Measurements from ENCODE around the gene WRAP73. TPM values are rescaled to one million over a fixed set of nuclear protein-coding genes. Genes with fewer than 3 reads are reported as not detected.

WRAP73 gene
- total RNA-seq, 5 donors from 2014 or later (not counting 1 experiment from before 2014, with no cell fraction given), result 33.7 to 44.9 (median 39.8) TPM

DNA sequence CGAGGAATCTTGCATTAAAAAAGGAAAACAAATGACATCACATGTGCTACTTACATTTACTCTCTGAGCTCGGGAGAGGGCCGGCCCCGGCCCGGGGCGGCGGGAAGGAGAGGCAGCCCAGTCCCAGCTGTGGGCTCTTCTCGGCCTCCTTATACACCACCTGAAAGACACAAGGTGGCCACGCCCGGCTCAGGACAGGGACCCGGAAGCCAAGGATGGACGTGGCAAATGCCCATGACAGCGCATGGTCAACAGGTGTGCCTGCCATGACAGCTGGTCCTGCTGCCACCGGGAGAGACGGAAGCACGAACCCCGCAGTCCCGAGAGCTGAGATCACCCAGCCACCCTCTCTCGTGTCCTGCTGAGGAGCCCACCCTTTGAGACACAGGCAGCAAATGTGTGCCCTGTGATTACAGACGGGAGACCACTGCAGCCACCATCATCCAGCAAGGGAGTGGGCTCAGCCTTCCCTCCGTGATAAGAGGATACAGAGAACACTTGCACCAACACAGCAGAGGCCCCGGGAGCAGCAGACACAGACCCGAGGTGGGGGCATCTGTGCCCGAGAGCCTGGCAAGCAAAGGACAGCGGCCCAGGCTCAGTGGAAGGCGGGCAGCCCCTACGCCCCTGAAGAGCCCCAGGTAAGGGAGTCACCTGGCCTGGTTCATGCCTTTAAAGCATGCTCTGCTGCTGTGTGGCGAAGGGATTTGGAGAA is 16.4 kb downstream of the WRAP73 start:
- H3K27me3 ChIP-seq (replicated peaks in 1 of 2; ENCODE audit: control insufficient read depth in 2 of 2, extremely low read depth in 1 of 2, insufficient read depth in 2 of 2, low read length in 1 of 2), result no peaks in the 10 kb centered on the region
- H3K9me3 Mint-ChIP-seq, result no peaks in the 10 kb centered on the region
- 97% methylated on average over 27 of the region's 28 CpGs for WGBS (ENCODE audit: insufficient coverage)
- no peak for DNase-seq
- no peak overlapping the region for H3K27ac Mint-ChIP-seq
- no peaks in the 10 kb centered on the region for H3K4me1 ChIP-seq (ENCODE audit: control insufficient read depth in 1 of 2, extremely low read depth in 1 of 2, insufficient read depth in 2 of 2, low read length in 2 of 2)
- H3K4me1 Mint-ChIP-seq, result no peaks in the 10 kb centered on the region
- peaks cover 32 to 79% of the 10 kb centered on the region in 2 donors for H3K36me3 ChIP-seq (ENCODE audit: control insufficient read depth in 2 of 2, extremely low read depth in 1 of 2, insufficient read depth in 1 of 2, low read length in 1 of 2)
- CTCF ChIA-PET, result no interaction called here
- no peak overlapping the region for H3K4me3 ChIP-seq (ENCODE audit: control insufficient read depth in 1 of 2, extremely low read depth in 1 of 2, low read length in 1 of 2)
- no peaks in the 10 kb centered on the region for H3K27me3 Mint-ChIP-seq
- ATAC-seq (replicated peaks in 1 of 4), result no peak
- H3K36me3 Mint-ChIP-seq, result peaks cover 47% of the 10 kb centered on the region
- no peaks in the 10 kb centered on the region for H3K9me3 ChIP-seq
- no peak overlapping the region for H3K4me3 Mint-ChIP-seq
- POLR2A ChIA-PET, result no interaction called here
- no peak overlapping the region for H3K27ac ChIP-seq (ENCODE audit: low read length)

DNA sequence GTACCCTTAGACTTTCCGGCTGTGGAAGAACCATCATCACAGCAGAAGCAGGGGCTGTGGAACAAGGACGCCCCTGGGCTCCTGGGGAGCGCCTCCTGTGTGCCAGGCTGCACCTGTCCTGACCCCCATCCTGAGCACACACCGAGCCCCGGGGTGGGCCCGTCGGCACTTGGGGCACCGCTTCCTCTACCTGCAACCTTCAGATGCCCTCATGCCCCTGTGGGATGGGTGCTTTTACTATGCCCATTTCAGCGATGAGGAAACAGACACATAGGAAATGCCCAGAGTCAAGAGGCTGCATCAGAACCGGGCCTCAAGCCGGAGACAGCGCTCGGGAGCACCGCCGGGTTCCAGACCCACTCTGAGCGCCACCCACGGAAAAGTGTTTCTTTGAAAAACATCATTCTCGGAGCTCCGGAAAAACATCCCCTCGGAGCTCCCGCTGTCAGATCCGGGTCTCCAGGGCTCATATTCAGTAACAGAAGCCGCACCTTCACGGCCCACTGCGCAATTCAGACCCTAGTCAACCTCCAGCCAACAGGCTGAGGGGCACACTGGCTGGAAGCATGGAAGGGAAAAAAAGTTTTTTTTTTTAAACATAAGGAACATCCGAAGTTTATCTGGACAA is 17.1 kb downstream of the WRAP73 start:
- Histone ChIP-seq H3K4me3 (ENCODE audit: control insufficient read depth in 1 of 2, extremely low read depth in 1 of 2, low read length in 1 of 2) (no peak overlapping the region), H3K36me3 (ENCODE audit: control insufficient read depth in 2 of 2, extremely low read depth in 1 of 2, insufficient read depth in 1 of 2, low read length in 1 of 2) (peaks cover 33 to 79% of the 10 kb centered on the region in 2 donors), H3K4me1 (ENCODE audit: control insufficient read depth in 1 of 2, extremely low read depth in 1 of 2, insufficient read depth in 2 of 2, low read length in 2 of 2) (no peaks in the 10 kb centered on the region), H3K27me3 (replicated peaks in 1 of 2; ENCODE audit: control insufficient read depth in 2 of 2, extremely low read depth in 1 of 2, insufficient read depth in 2 of 2, low read length in 1 of 2) (no peaks in the 10 kb centered on the region), H3K27ac (ENCODE audit: low read length) (no peak overlapping the region), H3K9me3 (no peaks in the 10 kb centered on the region)
- ChIA-PET CTCF (no interaction called here), POLR2A (no interaction called here)
- DNase-seq (no peak), ATAC-seq (replicated peaks in 1 of 4) (no peak)
- peaks cover 43% of the 10 kb centered on the region for H3K36me3 Mint-ChIP-seq
- no peak overlapping the region for H3K4me3 Mint-ChIP-seq
- no peaks in the 10 kb centered on the region for H3K4me1 Mint-ChIP-seq
- H3K9me3 Mint-ChIP-seq, result no peaks in the 10 kb centered on the region
- H3K27ac Mint-ChIP-seq, result no peak overlapping the region
- 90% methylated on average over 18 of the region's 26 CpGs for WGBS (ENCODE audit: insufficient coverage)
- H3K27me3 Mint-ChIP-seq, result no peaks in the 10 kb centered on the region

DNA sequence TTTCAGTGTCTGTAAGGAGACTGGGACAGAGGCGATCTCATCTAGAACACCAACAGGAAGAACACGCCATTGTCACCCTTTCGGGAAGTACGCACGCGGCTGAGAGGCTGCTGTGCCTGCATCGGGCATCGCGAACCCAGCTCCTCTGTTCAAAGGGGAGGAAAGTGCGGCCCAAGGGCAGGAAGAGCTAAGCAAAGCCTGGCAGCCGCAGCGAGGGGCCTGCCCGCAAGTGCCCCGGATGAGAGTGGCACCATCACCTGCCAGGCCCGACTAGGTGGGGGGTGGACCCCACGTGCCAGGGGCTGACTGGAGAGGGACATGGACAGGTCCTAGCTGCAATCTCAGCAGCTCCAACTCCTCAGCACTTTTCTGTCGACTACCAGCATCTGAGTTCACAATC is 17.6 kb downstream of the WRAP73 start:
- WGBS (ENCODE audit: insufficient coverage), result 98% methylated on average over 15 of the region's 17 CpGs
- H3K27me3 ChIP-seq (replicated peaks in 1 of 2; ENCODE audit: control insufficient read depth in 2 of 2, extremely low read depth in 1 of 2, insufficient read depth in 2 of 2, low read length in 1 of 2), result no peaks in the 10 kb centered on the region
- ATAC-seq (replicated peaks in 1 of 4) (no peak), DNase-seq (no peak)
- no peaks in the 10 kb centered on the region for H3K4me1 ChIP-seq (ENCODE audit: control insufficient read depth in 1 of 2, extremely low read depth in 1 of 2, insufficient read depth in 2 of 2, low read length in 2 of 2)
- peaks cover 33 to 79% of the 10 kb centered on the region in 2 donors for H3K36me3 ChIP-seq (ENCODE audit: control insufficient read depth in 2 of 2, extremely low read depth in 1 of 2, insufficient read depth in 1 of 2, low read length in 1 of 2)
- H3K4me3 Mint-ChIP-seq, result no peak overlapping the region
- no peaks in the 10 kb centered on the region for H3K9me3 Mint-ChIP-seq
- H3K9me3 ChIP-seq, result no peaks in the 10 kb centered on the region
- no peak overlapping the region for H3K27ac ChIP-seq (ENCODE audit: low read length)
- H3K4me3 ChIP-seq (ENCODE audit: control insufficient read depth in 1 of 2, extremely low read depth in 1 of 2, low read length in 1 of 2), result no peak overlapping the region
- peaks cover 42% of the 10 kb centered on the region for H3K36me3 Mint-ChIP-seq
- no peaks in the 10 kb centered on the region for H3K27me3 Mint-ChIP-seq
- POLR2A ChIA-PET, result no interaction called here
- no peaks in the 10 kb centered on the region for H3K4me1 Mint-ChIP-seq
- H3K27ac Mint-ChIP-seq, result no peak overlapping the region
- CTCF ChIA-PET, result no interaction called here

DNA sequence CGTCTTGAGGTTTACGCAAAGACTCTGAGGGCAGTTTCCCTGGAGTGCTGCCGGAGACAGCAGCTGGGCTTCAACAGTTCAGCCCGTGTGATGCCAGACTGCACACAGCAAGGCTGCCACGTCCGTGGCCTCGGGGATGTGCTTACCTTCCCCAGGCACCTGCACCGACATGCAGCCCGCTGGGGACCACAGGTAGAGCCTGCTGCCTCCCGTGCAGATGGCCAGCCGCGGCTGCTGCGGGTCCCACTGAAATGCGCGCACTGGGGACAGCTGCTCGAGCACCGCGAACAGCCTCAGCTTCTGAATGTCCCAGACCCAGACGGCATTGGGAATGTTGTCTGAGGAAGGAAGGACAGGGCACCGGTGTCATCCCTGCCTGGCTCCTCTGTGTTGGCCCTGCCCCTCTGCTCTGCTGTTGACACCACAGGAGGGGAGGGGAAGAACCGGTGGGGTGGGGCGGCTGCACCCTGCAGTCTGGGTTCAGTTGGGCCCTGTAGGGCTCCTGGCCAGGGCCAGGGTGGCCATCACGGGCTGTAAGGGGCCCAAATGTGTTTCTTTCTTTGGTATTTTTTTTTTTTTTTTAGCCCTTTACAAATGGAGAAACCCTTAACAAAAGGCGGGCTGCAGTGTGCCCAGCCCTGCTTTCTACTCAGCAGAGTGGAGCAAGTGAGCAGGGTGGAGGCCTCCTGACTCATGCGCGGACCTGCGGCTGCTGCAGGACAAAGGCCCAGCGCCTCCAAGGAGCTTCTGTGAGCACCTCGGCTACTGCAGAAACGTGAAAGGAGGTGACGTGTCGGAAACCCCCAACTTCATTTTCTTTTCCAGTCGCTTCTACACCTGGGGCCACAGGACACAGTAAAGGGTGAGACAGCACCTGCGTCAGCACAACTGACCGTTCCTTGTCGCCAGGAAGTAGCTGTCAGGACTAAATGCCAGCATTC is 18.3 kb downstream of the WRAP73 start:
- H3K27me3 Mint-ChIP-seq, result no peaks in the 10 kb centered on the region
- no peak overlapping the region for H3K4me3 Mint-ChIP-seq
- H3K4me1 Mint-ChIP-seq, result no peaks in the 10 kb centered on the region
- ChIA-PET CTCF (no interaction called here), POLR2A (no interaction called here)
- H3K9me3 Mint-ChIP-seq, result no peaks in the 10 kb centered on the region
- no peak overlapping the region for H3K27ac Mint-ChIP-seq
- Histone ChIP-seq H3K36me3 (ENCODE audit: control insufficient read depth in 2 of 2, extremely low read depth in 1 of 2, insufficient read depth in 1 of 2, low read length in 1 of 2) (peaks cover 26 to 73% of the 10 kb centered on the region in 2 donors), H3K27ac (ENCODE audit: low read length) (no peak overlapping the region), H3K9me3 (no peaks in the 10 kb centered on the region), H3K4me1 (ENCODE audit: control insufficient read depth in 1 of 2, extremely low read depth in 1 of 2, insufficient read depth in 2 of 2, low read length in 2 of 2) (no peaks in the 10 kb centered on the region), H3K27me3 (replicated peaks in 1 of 2; ENCODE audit: control insufficient read depth in 2 of 2, extremely low read depth in 1 of 2, insufficient read depth in 2 of 2, low read length in 1 of 2) (no peaks in the 10 kb centered on the region), H3K4me3 (ENCODE audit: control insufficient read depth in 1 of 2, extremely low read depth in 1 of 2, low read length in 1 of 2) (no peak overlapping the region)
- H3K36me3 Mint-ChIP-seq, result peaks cover 38% of the 10 kb centered on the region
- WGBS (ENCODE audit: insufficient coverage), result 94% methylated on average over 31 of the region's 36 CpGs
- no peak for ATAC-seq (replicated peaks in 1 of 4)
- no peak for DNase-seq

DNA sequence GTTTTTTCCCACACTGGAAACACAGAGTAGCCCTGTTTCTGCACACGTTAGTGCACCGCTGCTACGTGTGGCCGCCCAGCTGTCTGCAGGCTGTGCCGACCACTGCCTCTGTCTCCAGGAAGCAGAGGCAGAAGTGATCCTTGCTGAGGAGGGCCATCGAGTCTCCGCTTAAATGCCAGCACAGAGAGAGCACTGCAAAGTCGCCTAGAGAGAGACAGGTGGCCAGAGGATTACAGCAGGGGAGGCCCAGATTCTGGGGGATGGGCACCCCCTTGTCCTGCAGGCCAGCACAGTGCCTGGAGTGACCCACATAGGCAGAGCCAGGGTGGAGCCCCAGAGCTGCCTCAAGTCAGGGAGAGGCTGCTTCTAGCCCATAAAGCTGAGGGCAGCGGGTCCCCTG is 19.0 kb downstream of the WRAP73 start:
- Histone ChIP-seq H3K36me3 (ENCODE audit: control insufficient read depth in 2 of 2, extremely low read depth in 1 of 2, insufficient read depth in 1 of 2, low read length in 1 of 2) (peaks cover 25 to 69% of the 10 kb centered on the region in 2 donors), H3K9me3 (no peaks in the 10 kb centered on the region), H3K27ac (ENCODE audit: low read length) (no peak overlapping the region), H3K4me1 (ENCODE audit: control insufficient read depth in 1 of 2, extremely low read depth in 1 of 2, insufficient read depth in 2 of 2, low read length in 2 of 2) (peaks cover under 1 to 2% of the 10 kb centered on the region in 2 experiments), H3K27me3 (replicated peaks in 1 of 2; ENCODE audit: control insufficient read depth in 2 of 2, extremely low read depth in 1 of 2, insufficient read depth in 2 of 2, low read length in 1 of 2) (no peaks in the 10 kb centered on the region), H3K4me3 (ENCODE audit: control insufficient read depth in 1 of 2, extremely low read depth in 1 of 2, low read length in 1 of 2) (no peak overlapping the region)
- H3K27ac Mint-ChIP-seq, result no peak overlapping the region
- no peak overlapping the region for H3K4me3 Mint-ChIP-seq
- 87% methylated on average over 9 of the region's 9 CpGs for WGBS (ENCODE audit: insufficient coverage)
- peaks cover 36% of the 10 kb centered on the region for H3K36me3 Mint-ChIP-seq
- POLR2A ChIA-PET, result no interaction called here
- DNase-seq (no peak), ATAC-seq (replicated peaks in 1 of 4) (no peak)
- no peaks in the 10 kb centered on the region for H3K9me3 Mint-ChIP-seq
- CTCF ChIA-PET, result no interaction called here
- H3K27me3 Mint-ChIP-seq, result no peaks in the 10 kb centered on the region
- H3K4me1 Mint-ChIP-seq, result peaks cover 4 to 6% (median 5%) of the 10 kb centered on the region in 3 donors

DNA sequence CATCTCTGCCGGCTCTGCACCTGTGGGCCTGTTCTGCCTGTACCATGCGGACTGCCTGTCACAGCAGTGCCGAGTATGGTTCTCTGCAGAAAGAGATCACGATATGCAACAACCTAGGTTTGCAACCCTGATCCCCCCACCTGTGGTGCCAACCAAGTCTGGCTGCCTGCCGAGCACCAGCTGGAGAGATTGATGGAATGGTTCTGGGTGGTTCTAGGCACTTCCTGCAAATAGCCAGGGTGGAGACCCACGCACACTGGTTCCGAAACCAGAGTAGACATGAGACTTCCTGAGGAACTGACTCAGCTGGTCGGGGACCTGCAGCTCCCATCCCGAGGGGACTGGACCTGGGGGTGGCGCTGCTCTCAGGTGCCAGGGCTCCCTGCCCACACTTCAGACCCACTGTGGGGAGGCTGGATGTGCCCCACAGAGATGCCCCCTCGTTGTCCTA is 19.7 kb downstream of the WRAP73 start:
- Histone ChIP-seq H3K27ac (ENCODE audit: low read length) (no peak overlapping the region), H3K9me3 (no peaks in the 10 kb centered on the region), H3K36me3 (ENCODE audit: control insufficient read depth in 2 of 2, extremely low read depth in 1 of 2, insufficient read depth in 1 of 2, low read length in 1 of 2) (peaks cover 25 to 63% of the 10 kb centered on the region in 2 donors), H3K4me1 (ENCODE audit: control insufficient read depth in 1 of 2, extremely low read depth in 1 of 2, insufficient read depth in 2 of 2, low read length in 2 of 2) (peaks cover 5 to 9% of the 10 kb centered on the region in 2 experiments), H3K4me3 (ENCODE audit: control insufficient read depth in 1 of 2, extremely low read depth in 1 of 2, low read length in 1 of 2) (no peak overlapping the region), H3K27me3 (replicated peaks in 1 of 2; ENCODE audit: control insufficient read depth in 2 of 2, extremely low read depth in 1 of 2, insufficient read depth in 2 of 2, low read length in 1 of 2) (no peaks in the 10 kb centered on the region)
- no peak for DNase-seq
- H3K36me3 Mint-ChIP-seq, result peaks cover 31% of the 10 kb centered on the region
- H3K4me3 Mint-ChIP-seq, result no peak overlapping the region
- H3K9me3 Mint-ChIP-seq, result no peaks in the 10 kb centered on the region
- H3K27me3 Mint-ChIP-seq, result no peaks in the 10 kb centered on the region
- no peak overlapping the region for H3K27ac Mint-ChIP-seq
- no peak for ATAC-seq (replicated peaks in 1 of 4)
- CTCF ChIA-PET, result no interaction called here
- 75% methylated on average over 9 of the region's 11 CpGs for WGBS (ENCODE audit: insufficient coverage)
- POLR2A ChIA-PET, result no interaction called here
- H3K4me1 Mint-ChIP-seq, result peaks cover 8 to 10% (median 8%) of the 10 kb centered on the region in 3 donors
